ENCODE measurements around the gene HIC1.

HIC1 gene

GRCh38 chr17:2107050-2107449 lies 52.1 kb downstream of the HIC1 start:
- H3K4me3 ChIP-seq (ENCODE audit: low read depth, low read length): no peak overlapping the region
- TF ChIP-seq CTCF (IDR thresholded peaks at IDR 0.05; ENCODE audit: borderline replicate concordance, insufficient read depth, low read depth, low read length): no peak

DNA sequence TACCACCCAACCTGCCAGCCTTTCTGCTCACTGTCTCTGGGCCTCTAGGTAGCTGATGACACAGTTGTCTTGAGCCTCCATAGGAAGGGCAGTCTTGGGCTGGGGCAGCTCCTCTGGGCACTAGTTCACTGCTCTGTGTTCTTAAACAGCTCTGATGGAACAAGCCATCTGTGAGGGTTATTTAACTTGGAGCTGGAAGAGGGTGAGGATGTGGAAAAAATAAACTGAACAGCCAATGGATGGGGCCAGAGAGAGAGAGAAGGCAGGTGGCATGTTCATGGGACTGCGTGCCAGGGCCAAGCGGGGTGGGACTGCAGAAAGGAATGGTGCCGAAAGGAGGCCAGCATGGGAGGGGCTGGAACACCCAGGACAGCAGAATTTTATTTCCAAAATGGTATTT lies 52.6 kb downstream of the HIC1 start:
- no peak for TF ChIP-seq CTCF (IDR thresholded peaks at IDR 0.05; ENCODE audit: borderline replicate concordance, insufficient read depth, low read depth, low read length)
- H3K4me3 ChIP-seq (ENCODE audit: low read depth, low read length): no peak overlapping the region

DNA sequence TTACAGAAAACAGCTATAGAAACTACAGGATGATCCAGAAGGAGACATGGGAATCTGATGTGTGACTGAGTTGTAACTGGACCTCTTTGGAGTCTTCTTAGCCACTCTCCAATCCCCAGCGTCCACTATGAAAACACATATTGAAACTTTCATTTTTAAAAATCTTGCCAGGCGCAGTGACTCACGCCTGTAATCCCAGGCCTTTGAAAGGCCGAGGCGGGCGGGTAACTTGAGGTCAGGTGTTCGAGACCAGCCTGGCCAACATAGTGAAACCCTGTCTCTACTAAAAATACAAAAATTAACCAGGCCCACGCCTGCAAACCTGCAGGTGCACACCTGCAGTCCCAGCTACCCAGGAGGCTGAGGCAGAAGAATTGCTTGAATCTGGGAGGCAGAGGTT lies 53.3 kb downstream of the HIC1 start:
- no peak overlapping the region for H3K4me3 ChIP-seq (ENCODE audit: low read depth, low read length)

GRCh38 chr17:2110436-2110835 lies 55.5 kb downstream of the HIC1 start:
- no peak for TF ChIP-seq CTCF (IDR thresholded peaks at IDR 0.05; ENCODE audit: borderline replicate concordance, insufficient read depth, low read depth, low read length)

More for the DNA sequence above, 53.3 kb downstream of the HIC1 start:
- no peak for TF ChIP-seq CTCF (IDR thresholded peaks at IDR 0.05; ENCODE audit: borderline replicate concordance, insufficient read depth, low read depth, low read length)

GRCh38 chr17:2111691-2112090 lies 56.8 kb downstream of the HIC1 start:
- H3K4me3 ChIP-seq (ENCODE audit: low read depth, low read length): no peak overlapping the region
- no peak for TF ChIP-seq CTCF (IDR thresholded peaks at IDR 0.05; ENCODE audit: borderline replicate concordance, insufficient read depth, low read depth, low read length)

More at GRCh38 chr17:2110436-2110835, 55.5 kb downstream of the HIC1 start:
- no peak overlapping the region for H3K4me3 ChIP-seq (ENCODE audit: low read depth, low read length)
